ENCODE results near the gene AFF2. TPM values are rescaled to one million over a fixed set of nuclear protein-coding genes. Genes with fewer than 3 reads are reported as not detected.

AFF2 gene
- total and polyA plus RNA-seq, 2 donors (not counting 3 experiments of a cell fraction or from before 2014, with no cell fraction given): 0.03 to 0.07 TPM

- CTCF ChIA-PET: no interaction called here
- FAIRE-seq (no peak), DNase-seq (ENCODE audit: low read depth, low spot score) (no peak)
- Histone ChIP-seq H3K9me1 (replicated peaks; ENCODE audit: control insufficient read depth, extremely low read depth, insufficient read depth, low read length) (no peaks in the 10 kb centered on the region), H3K4me2 (ENCODE audit: insufficient read depth, low read length) (no peak overlapping the region), H3K4me3 (replicated peaks in 1 of 3; ENCODE audit: insufficient read depth in 1 of 3, low read depth in 1 of 3, low read length in 3 of 3) (no peak overlapping the region), H3K9ac (replicated peaks; ENCODE audit: extremely low read depth, insufficient read depth, low read length) (no peak overlapping the region), H3K9me3 (replicated peaks; ENCODE audit: control insufficient read depth, insufficient read depth, low read length) (no peaks in the 10 kb centered on the region), H3K27me3 (ENCODE audit: control insufficient read depth in 2 of 2, insufficient read depth in 2 of 2, low read length in 2 of 2) (no peaks in the 10 kb centered on the region), H3K36me3 (ENCODE audit: control insufficient read depth in 2 of 2, extremely low read depth in 1 of 2, insufficient read depth in 2 of 2, low read length in 2 of 2) (no peaks in the 10 kb centered on the region), H4K20me1 (replicated peaks; ENCODE audit: control insufficient read depth, extremely low read depth, insufficient read depth, low read length) (no peaks in the 10 kb centered on the region), H3K27ac (ENCODE audit: insufficient read depth, low read depth, low read length) (no peak overlapping the region), H3K79me2 (ENCODE audit: control insufficient read depth, insufficient read depth, low read length) (no peaks in the 10 kb centered on the region), H2AFZ (ENCODE audit: low read depth, low read length) (no peak overlapping the region), H3K4me1 (ENCODE audit: control insufficient read depth, extremely low read depth, insufficient read depth, low read length) (no peaks in the 10 kb centered on the region)
- POLR2A ChIA-PET: no interaction called here
- intact Hi-C loops (cut with micrococcal nuclease): no loop called here
- no peak for TF ChIP-seq MYC (IDR thresholded peaks at IDR 0.05; ENCODE audit: low read depth, low read length)
- no peak for TF ChIP-seq JUN (IDR thresholded peaks at IDR 0.05; ENCODE audit: borderline replicate concordance, insufficient read depth, insufficient read length, low read depth)
- TF ChIP-seq FOS (IDR thresholded peaks at IDR 0.05; ENCODE audit: borderline replicate concordance, insufficient read depth, low read length): no peak
- no peak for TF ChIP-seq EZH2 (IDR thresholded peaks at IDR 0.05; ENCODE audit: borderline replicate concordance, low read depth, low read length, severe bottlenecking)
- no peak for TF ChIP-seq GATA2 (IDR thresholded peaks at IDR 0.05; ENCODE audit: insufficient read depth, insufficient read length, low read depth, low read length)
- no peak for TF ChIP-seq POLR2AphosphoS5 (IDR thresholded peaks at IDR 0.05; ENCODE audit: insufficient read depth, low read depth, low read length)
- TF ChIP-seq, protein P1, sequence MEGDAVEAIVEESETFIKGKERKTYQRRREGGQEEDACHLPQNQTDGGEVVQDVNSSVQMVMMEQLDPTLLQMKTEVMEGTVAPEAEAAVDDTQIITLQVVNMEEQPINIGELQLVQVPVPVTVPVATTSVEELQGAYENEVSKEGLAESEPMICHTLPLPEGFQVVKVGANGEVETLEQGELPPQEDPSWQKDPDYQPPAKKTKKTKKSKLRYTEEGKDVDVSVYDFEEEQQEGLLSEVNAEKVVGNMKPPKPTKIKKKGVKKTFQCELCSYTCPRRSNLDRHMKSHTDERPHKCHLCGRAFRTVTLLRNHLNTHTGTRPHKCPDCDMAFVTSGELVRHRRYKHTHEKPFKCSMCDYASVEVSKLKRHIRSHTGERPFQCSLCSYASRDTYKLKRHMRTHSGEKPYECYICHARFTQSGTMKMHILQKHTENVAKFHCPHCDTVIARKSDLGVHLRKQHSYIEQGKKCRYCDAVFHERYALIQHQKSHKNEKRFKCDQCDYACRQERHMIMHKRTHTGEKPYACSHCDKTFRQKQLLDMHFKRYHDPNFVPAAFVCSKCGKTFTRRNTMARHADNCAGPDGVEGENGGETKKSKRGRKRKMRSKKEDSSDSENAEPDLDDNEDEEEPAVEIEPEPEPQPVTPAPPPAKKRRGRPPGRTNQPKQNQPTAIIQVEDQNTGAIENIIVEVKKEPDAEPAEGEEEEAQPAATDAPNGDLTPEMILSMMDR (IDR thresholded peaks at IDR 0.05; ENCODE audit: extremely low read depth in 1 of 2, insufficient read depth in 1 of 2, low read depth in 1 of 2, low read length in 2 of 2): no peak
- TF ChIP-seq, protein P2, sequence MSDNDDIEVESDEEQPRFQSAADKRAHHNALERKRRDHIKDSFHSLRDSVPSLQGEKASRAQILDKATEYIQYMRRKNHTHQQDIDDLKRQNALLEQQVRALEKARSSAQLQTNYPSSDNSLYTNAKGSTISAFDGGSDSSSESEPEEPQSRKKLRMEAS (IDR thresholded peaks at IDR 0.05; ENCODE audit: insufficient read depth, insufficient read length): no peak
- TF ChIP-seq POLR2A (IDR thresholded peaks at IDR 0.05; ENCODE audit: low read depth, low read length): no peak
- no TSS peak for BruUV-seq (replicated peaks)
- dilution Hi-C loops (cut with MboI; ENCODE audit: extremely low pct_ligation_motif_present, low sequenced_read_pairs): no loop called here
Observed at GRCh38 chrX:148512453-148512852, 12.0 kb downstream of the AFF2 start.

Data from endothelial cell of umbilical vein (primary cell).